Jurkat, Clone E6-1 (cell line): ENCODE results near the gene NOVA2.

Experiments
- DNase-seq: peaks from one replicate; pipeline ENCODE4 v3.0.0-alpha.2; 2011; ENCODE audit warnings: low read depth, low spot score
- H3K4me3 ChIP-seq: 2 replicates; pipeline ENCODE4 v1.5.1; 2011; ENCODE audit warnings: mild to moderate bottlenecking, low read length, control low read depth, moderate library complexity

Gene NOVA2

GRCh38 chr19:45971260-45971902 is 2.3 kb downstream of the NOVA2 start:
- DNase-seq = no peak
- H3K4me3 ChIP-seq = no peak overlapping the region

- H3K4me3 ChIP-seq = no peak overlapping the region
- DNase-seq = no peak
Measured at GRCh38 chr19:45969676-45970075, 4.0 kb downstream of the NOVA2 start.

- no peak overlapping the region for H3K4me3 ChIP-seq
- DNase-seq = no peak
Measured at GRCh38 chr19:45968626-45969025, 5.0 kb downstream of the NOVA2 start.

GRCh38 chr19:45967246-45967645 is 6.4 kb downstream of the NOVA2 start:
- no peak for DNase-seq
- H3K4me3 ChIP-seq = no peak overlapping the region

DNA sequence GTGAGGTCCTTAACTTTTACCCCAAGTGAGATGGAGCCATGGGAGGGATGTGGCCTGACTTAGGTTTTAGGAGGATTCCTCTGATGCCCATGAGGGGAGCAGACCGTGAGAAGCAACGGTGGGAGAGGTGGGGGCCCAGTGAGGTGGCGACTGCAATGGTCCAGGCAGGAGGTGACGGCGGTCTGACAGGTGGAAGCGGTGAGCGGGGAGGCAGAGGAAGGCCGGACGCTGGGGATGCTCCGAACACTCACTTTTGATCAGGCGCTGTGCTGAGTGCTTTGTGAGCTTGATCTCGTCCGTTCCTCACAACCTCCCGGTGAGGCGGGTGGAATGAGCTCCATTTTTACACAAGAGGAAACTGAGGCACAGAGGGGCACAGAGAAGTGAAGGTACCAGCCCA is 11.6 kb downstream of the NOVA2 start:
- DNase-seq = no peak
- no peak overlapping the region for H3K4me3 ChIP-seq

DNA sequence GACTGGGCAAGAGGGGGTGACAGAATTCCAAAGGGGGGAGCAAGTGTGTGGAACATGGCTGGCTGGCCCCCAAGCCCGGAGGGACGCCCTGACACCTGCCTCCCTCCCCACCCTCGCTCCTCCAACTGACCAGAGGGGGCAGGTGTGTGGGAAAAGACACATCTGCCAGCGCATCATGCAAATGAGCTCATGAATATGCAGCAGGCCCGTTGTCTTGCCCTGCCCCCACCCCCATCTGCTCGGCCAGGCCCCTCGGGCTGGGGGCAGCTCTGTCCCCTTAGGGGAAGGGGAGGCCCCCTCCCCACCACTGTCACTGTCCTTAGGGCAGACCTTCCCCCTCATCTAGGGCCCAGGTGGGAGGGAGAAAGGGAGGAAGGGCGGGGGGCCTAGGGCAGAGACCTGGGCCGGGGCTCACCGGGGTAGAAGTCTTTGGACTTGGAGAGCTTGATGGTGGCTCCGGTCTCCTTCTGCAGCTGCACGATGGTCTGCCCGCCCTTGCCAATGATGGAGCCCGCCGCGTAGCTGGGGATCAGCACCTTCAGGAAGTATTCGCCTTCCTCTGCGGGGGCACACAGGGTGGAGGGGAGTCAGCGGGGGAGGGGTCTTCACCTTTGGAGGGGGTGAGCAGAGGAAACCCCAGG is 12.9 kb downstream of the NOVA2 start:
- no peak overlapping the region for H3K4me3 ChIP-seq
- DNase-seq = no peak

DNA sequence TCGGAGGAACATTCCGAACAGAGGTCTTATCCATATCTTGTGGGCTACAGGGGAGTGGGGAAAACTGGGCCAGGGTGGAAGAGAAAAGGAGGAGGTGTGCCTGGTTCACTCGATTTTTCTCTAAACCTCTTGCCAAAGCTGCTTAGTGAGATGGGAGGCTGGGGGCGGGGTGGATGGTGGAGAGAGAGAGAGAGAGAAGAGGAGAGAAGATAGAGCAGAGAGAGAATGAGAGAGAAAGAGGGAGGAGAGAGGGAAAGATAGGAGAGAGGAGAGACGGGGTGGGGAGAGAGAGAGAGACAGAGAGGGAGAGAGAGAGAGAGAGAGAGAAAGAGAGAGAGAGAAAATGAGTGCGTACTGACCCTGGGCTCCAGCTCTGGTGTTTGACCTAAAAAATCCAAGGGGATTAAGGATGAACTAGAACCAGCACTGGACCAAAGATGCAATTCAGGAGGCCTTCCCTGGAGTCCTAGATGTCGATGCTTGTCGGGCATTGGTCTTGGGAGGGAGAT is 14.1 kb downstream of the NOVA2 start:
- DNase-seq = no peak
- no peak overlapping the region for H3K4me3 ChIP-seq

DNA sequence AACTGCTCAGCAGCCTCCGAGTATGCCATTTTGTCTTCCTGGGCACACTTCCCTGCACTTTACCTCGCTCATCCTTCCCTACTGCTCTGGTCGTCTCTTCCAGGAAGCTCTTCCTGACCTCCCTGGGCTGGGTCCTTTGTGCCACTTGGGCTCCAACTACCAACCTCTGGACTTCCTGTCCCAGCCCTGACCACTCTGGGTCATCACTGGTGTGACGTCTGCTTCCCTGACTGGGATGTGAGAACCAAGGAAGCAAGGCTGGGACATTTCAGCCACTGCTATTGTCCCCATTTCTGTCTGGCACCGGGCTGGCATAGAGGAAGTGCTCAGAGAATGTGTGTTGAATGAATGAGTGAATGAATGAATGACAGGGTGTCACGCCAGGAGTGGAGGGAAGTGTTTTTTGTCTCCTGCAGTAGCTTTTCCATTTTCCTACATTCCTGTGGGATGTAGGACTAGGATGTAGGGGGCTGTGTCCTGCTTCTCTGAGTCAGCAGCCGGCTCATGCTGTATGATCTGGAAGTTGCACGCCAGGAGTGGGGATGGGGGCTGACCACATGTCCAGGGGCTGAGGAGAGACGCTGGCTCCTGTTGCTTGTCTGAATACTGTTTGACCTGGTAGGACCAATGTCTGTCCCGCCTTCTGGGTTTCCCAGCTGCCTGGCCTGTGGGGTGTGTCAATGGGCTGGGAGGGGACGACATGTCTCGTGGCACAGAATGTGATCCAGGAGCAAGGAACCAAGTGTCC is 14.7 kb downstream of the NOVA2 start:
- no peak for DNase-seq
- H3K4me3 ChIP-seq = no peak overlapping the region

- DNase-seq = no peak
- H3K4me3 ChIP-seq = no peak overlapping the region
Measured at GRCh38 chr19:45958320-45958719, 15.3 kb downstream of the NOVA2 start.

DNA sequence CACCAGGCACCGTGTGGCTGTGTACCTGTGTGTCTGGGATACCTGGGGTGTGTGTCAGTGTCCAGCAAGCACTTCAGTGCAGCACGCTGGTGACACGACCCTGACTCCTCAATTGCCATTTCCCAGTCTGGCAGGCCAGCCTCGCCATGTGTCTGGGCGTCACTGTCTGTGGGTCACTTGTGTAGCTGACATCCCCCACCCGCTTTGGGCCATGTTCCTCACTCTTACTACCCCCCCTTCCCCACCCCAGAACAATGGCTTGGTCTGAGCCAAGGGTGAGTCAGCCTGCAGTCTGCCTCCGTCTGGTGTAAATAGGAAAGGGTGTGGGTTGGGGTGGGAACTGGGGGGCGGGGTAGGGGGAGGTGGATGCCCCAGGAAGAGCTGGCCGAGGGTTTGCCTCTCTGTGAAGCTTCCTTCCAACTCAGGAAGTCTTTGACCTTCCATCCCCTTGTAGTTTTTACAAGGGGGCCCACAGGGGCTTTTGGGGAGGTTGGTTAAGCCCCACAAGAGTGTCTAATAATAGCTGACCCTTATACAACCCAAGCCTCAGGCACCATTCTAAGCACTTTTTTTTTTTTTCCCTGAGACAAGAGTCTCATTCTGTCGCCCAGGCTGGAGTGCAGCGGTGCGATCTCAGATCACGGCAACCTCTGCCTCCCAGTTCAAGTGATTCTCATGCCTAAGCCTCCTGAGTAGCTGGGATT is 17.6 kb downstream of the NOVA2 start:
- no peak for DNase-seq
- no peak overlapping the region for H3K4me3 ChIP-seq

GRCh38 chr19:45954156-45954555 is 19.5 kb downstream of the NOVA2 start:
- DNase-seq = no peak
- H3K4me3 ChIP-seq = no peak overlapping the region

- no peak for DNase-seq
- no peak overlapping the region for H3K4me3 ChIP-seq
Measured at GRCh38 chr19:45953676-45954075, 20.0 kb downstream of the NOVA2 start.

DNA sequence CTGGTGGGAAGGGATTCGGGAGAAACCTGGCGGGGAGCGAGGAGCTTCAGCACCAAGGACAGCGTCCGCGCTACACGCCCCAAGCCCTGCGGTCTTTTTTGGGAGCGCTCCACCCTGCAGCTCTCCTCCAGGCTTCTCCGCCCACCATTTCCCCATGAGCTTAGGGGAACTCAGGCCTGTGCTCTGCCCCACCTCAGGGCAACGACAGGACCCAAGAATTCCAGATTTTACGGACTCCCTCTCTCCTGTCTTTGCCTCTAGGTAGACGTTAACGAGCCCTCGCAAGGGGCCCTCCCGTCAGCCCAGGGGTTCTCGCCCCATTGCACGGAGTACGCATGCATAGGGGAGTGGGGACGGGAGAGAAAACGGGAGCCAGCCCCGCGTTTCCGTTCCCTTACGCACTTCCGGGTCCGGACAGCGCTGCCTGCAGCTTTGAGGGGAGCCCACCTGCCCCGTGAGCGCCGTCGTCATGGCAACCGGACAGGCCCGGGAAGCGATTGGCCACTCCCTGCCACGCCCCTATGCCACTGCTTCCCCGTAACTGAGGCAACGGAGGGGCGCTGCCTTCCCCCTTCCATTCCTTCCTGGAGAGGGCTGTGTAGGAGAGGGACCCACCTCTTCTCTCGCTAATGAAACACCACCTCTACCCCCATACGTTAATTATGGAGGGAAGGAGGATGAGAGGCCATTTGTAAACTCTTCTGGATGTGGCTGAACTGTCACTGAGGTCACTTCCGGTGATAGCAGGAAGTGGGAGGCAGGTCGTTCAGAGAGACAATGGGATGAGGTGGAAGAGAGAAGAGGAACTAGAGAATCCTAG is 20.8 kb downstream of the NOVA2 start:
- peak; percentile 35 for DNase-seq
- H3K4me3 ChIP-seq = no peak overlapping the region

GRCh38 chr19:45952341-45952685 is 21.4 kb downstream of the NOVA2 start:
- no peak overlapping the region for H3K4me3 ChIP-seq
- DNase-seq = no peak

- no peak for DNase-seq
- H3K4me3 ChIP-seq = no peak overlapping the region
Measured at GRCh38 chr19:45947926-45948325, 25.7 kb downstream of the NOVA2 start.

- H3K4me3 ChIP-seq = no peak overlapping the region
- DNase-seq = no peak
Measured at GRCh38 chr19:45940515-45940805, 33.2 kb downstream of the NOVA2 start.

DNA sequence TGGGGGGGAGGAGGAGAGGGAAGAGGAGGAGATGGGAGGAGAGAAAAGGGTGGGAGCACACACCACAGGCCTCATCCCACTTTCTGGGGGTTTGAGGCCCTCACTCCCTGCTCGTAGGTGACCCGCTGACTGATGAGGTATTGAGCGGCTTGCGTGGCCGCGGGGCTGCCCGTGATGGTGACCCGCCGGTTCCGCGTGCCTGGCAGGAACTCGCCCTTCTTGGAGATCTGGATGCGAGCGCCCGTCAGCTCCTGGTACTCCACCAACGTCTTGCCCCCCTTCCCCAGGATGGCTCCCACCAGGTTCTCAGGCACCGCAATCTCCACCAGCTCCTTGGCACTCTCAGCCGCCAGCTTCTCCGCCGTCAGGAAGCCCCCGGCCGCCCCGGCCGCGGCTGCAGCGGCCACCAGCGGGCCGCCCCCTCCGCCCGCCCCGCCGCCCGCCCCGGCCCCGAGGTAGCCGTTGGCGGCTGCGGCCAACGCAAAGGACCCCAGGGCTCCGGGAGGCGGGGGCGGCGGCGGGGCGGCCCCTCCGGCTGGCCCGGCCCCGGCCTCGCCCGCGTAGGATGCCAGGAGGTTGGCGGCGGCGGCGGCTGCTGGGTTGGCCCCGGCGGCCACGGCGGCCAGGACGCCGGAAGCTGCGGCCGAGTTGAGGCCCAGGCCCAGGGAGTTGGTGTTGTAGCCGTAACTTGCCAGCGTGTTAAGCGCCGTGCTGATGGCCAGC is 33.7 kb downstream of the NOVA2 start:
- DNase-seq = no peak
- no peak overlapping the region for H3K4me3 ChIP-seq

- no peak overlapping the region for H3K4me3 ChIP-seq
- peak; percentile 8 for DNase-seq
Measured at GRCh38 chr19:45938733-45939319, 34.8 kb downstream of the NOVA2 start.
